ENCODE measurements around the gene C1QTNF4. TPM values are rescaled to one million over a fixed set of nuclear protein-coding genes. Genes with fewer than 3 reads are reported as not detected.
"Not testable (repeated sequence)": the region's sequence is repeated elsewhere in the genome, so short reads cannot be mapped to it uniquely, and the experiment has no call there.

C1QTNF4 gene
- total RNA-seq, 4 donors from 2014 or later = 1.1 to 3.7 (median 1.9) TPM

- H3K9me3 ChIP-seq = no peaks in the 10 kb centered on the region
- TF ChIP-seq POLR2A (IDR thresholded peaks at IDR 0.05) (peak; percentile 8 to 70), CTCF (IDR thresholded peaks at IDR 0.05) (no peak)
Observed at GRCh38 chr11:47565340-47566148, 28.7 kb downstream of the C1QTNF4 start, which contains the start of gene PTPMT1. TSS of gene PTPMT1 (plus strand) at chr11:47565599. CDS start at chr11:47565623, 24 bp downstream.

GRCh38 chr11:47564933-47565339 is 29.3 kb downstream of the C1QTNF4 start:
- H3K36me3 ChIP-seq = no peaks in the 10 kb centered on the region
- H3K9me3 ChIP-seq = no peaks in the 10 kb centered on the region
- 20 to 26% methylated on average over 7 of the region's 11 CpGs for WGBS, 2 donors
- H3K27ac ChIP-seq = peak overlapping the region; percentile 28 to 76 (median 75)
- intact Hi-C loops (cut with DNase I) = no loop called here
- TF ChIP-seq CTCF (IDR thresholded peaks at IDR 0.05) (no peak), POLR2A (IDR thresholded peaks at IDR 0.05) (no peak)
- no peaks in the 10 kb centered on the region for H3K27me3 ChIP-seq
- peaks cover 8 to 12% of the 10 kb centered on the region in 2 donors for H3K4me1 ChIP-seq
- no peak for DNase-seq
- peak overlapping the region in 2 of 3 donors; percentile 90 to 96 for H3K4me3 ChIP-seq (replicated peaks in 1 of 3)

More at GRCh38 chr11:47565340-47566148, 28.7 kb downstream of the C1QTNF4 start, which contains the start of gene PTPMT1:
- Histone ChIP-seq H3K36me3 (no peaks in the 10 kb centered on the region), H3K4me1 (peaks cover 8 to 12% of the 10 kb centered on the region in 2 donors), H3K27ac (peak within 1 kb of the TSS; percentile 57 to 76 (median 75)), H3K27me3 (no peaks in the 10 kb centered on the region), H3K4me3 (replicated peaks in 1 of 3) (peak within 1 kb of the TSS; percentile 90 to 96 (median 91))
- 3 to 33% methylated on average over 1 to 14 of the region's 86 CpGs for WGBS, 2 donors
- intact Hi-C loops (cut with DNase I) = no loop called here
- peak; percentile 72 to 77 for DNase-seq

- H3K27ac ChIP-seq; intact Hi-C loops (cut with DNase I): not testable (repeated sequence)
Observed at GRCh38 chr11:47564366-47564765, 29.8 kb downstream of the C1QTNF4 start.

DNA sequence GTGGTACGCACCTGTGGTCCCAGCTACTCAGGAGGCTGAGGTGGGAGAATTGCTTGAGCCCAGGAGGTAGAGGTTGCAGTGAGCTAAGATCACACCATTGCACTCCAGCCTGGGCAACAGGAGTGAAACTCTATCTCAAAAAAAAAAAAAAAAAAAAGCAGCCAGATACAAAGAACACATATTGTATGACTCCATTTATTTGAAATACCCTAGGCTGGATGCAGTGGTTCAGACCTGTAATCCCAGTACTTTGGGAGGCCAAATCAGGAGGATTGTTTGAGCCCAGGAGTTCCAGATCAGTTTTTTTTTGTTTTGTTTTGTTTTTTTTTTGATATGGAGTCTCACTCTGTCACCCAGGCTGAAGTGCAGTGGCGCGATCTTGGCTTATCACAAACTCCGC is 31.8 kb downstream of the C1QTNF4 start:
- H3K27me3 ChIP-seq; H3K4me3 ChIP-seq (replicated peaks in 1 of 3); H3K9me3 ChIP-seq; intact Hi-C loops (cut with DNase I); H3K36me3 ChIP-seq; DNase-seq; H3K27ac ChIP-seq: not testable (repeated sequence)
- WGBS, 2 donors = 95 to 97% methylated on average over 4 of the region's 4 CpGs
- peaks cover 8 to 12% of the 10 kb centered on the region in 2 donors for H3K4me1 ChIP-seq

More at GRCh38 chr11:47564366-47564765, 29.8 kb downstream of the C1QTNF4 start:
- H3K27me3 ChIP-seq; H3K4me3 ChIP-seq (replicated peaks in 1 of 3); H3K9me3 ChIP-seq; DNase-seq; H3K36me3 ChIP-seq: not testable (repeated sequence)
- H3K4me1 ChIP-seq = peaks cover 8 to 12% of the 10 kb centered on the region in 2 donors
- WGBS, 2 donors = 95 to 96% methylated on average over 10 of the region's 10 CpGs

DNA sequence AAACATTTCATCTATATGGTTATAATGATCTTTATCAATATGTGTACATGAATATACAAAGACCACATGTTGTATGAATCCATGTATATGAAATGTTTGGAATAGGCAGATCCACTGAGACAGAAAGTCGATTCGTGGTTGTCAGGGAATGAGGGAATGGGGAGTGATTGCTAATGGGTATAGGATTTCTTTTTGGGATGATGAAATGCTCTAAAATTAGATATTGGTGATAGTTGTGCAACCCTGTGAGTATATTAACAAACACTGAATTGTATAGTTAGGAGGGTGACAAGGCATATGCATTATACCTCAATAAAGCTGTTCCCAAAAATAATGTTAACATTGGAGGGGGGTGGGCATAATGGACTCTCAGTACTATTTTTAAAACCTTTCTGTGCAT is 33.8 kb downstream of the C1QTNF4 start:
- TF ChIP-seq CTCF (IDR thresholded peaks at IDR 0.05) (no peak), POLR2A (IDR thresholded peaks at IDR 0.05) (no peak)
- intact Hi-C loops (cut with DNase I) = no loop called here
- Histone ChIP-seq H3K4me1 (peaks cover 5% of the 10 kb centered on the region in 2 donors), H3K27me3 (no peaks in the 10 kb centered on the region), H3K4me3 (replicated peaks in 1 of 3) (no peak overlapping the region), H3K9me3 (no peaks in the 10 kb centered on the region), H3K36me3 (no peaks in the 10 kb centered on the region), H3K27ac (no peak overlapping the region)
- no peak for DNase-seq
- WGBS, 2 donors = 91 to 92% methylated on average over 2 of the region's 2 CpGs

- Histone ChIP-seq H3K9me3 (no peaks in the 10 kb centered on the region), H3K27ac (no peak overlapping the region), H3K27me3 (no peaks in the 10 kb centered on the region), H3K4me1 (no peaks in the 10 kb centered on the region), H3K4me3 (replicated peaks in 1 of 3) (no peak overlapping the region), H3K36me3 (no peaks in the 10 kb centered on the region)
- 95 to 100% methylated on average over 1 of the region's 1 CpG for WGBS, 2 donors
- no peak for TF ChIP-seq CTCF (IDR thresholded peaks at IDR 0.05)
- no peak for TF ChIP-seq POLR2A (IDR thresholded peaks at IDR 0.05)
- intact Hi-C loops (cut with DNase I) = loop anchor here (10.0 kb wide), 1 partner anchor 84 kb away; no protein-coding TSS in a partner anchor
- DNase-seq = no peak
Observed at GRCh38 chr11:47558695-47559094, 35.5 kb downstream of the C1QTNF4 start.

- 94 to 95% methylated on average over 12 of the region's 12 CpGs for WGBS, 2 donors
- H3K9me3 ChIP-seq; H3K27ac ChIP-seq; DNase-seq; H3K4me3 ChIP-seq (replicated peaks in 1 of 3); H3K4me1 ChIP-seq; H3K36me3 ChIP-seq; H3K27me3 ChIP-seq: not testable (repeated sequence)
- intact Hi-C loops (cut with DNase I) = loop anchor here (10.0 kb wide), 1 partner anchor 82 kb away; no protein-coding TSS in a partner anchor
Observed at GRCh38 chr11:47557004-47557403, 37.2 kb downstream of the C1QTNF4 start.

Measured in thyroid gland (tissue), 4 donors.